ENCODE measurements around the gene KLF17.

KLF17 gene

GRCh38 chr1:44101328-44101727 is 17.3 kb upstream of the KLF17 start:
- no peaks in the 10 kb centered on the region for H3K9me3 ChIP-seq (ENCODE audit: control insufficient read depth, insufficient read depth, low read depth, low read length)
- no peak overlapping the region for H3K27ac ChIP-seq (ENCODE audit: extremely low read depth, low read depth, low read length)
- ChIA-PET CTCF (no interaction called here), POLR2A (no interaction called here)
- TF ChIP-seq ZNF514 (tag by site-specific recombination; IDR thresholded peaks at IDR 0.05) (no peak), EGR2 (tag by site-specific recombination; IDR thresholded peaks at IDR 0.05; ENCODE audit: low read depth) (no peak), ZBTB8A (tag by site-specific recombination; IDR thresholded peaks at IDR 0.05) (no peak), ZNF112 (tag by site-specific recombination; IDR thresholded peaks at IDR 0.05) (no peak), ZNF175 (tag by site-specific recombination; IDR thresholded peaks at IDR 0.05) (no peak), ZNF558 (tag by site-specific recombination; IDR thresholded peaks at IDR 0.05) (no peak), MEIS1 (CRISPR knock-in tag; IDR thresholded peaks at IDR 0.05; ENCODE audit: borderline replicate concordance) (no peak), ZNF184 (tag by site-specific recombination; IDR thresholded peaks at IDR 0.05) (no peak), ZNF580 (tag by site-specific recombination; IDR thresholded peaks at IDR 0.05) (no peak), AEBP2 (tag by site-specific recombination; IDR thresholded peaks at IDR 0.05; ENCODE audit: borderline replicate concordance) (no peak), ZNF394 (tag by site-specific recombination; IDR thresholded peaks at IDR 0.05; ENCODE audit: borderline replicate concordance) (no peak), YY1 (tag by site-specific recombination; IDR thresholded peaks at IDR 0.05) (no peak), ZNF133 (tag by site-specific recombination; IDR thresholded peaks at IDR 0.05) (no peak), ZFHX2 (tag by site-specific recombination; conservative IDR thresholded peaks at IDR 0.05) (no peak), ZNF391 (tag by site-specific recombination; IDR thresholded peaks at IDR 0.05; ENCODE audit: borderline replicate concordance, low read depth) (no peak), RBAK (tag by site-specific recombination; IDR thresholded peaks at IDR 0.05) (no peak), SETDB1 (IDR thresholded peaks at IDR 0.05; ENCODE audit: insufficient read length, low read length) (no peak), SCRT2 (tag by site-specific recombination; IDR thresholded peaks at IDR 0.05) (no peak)
- TF ChIP-seq, protein P1, sequence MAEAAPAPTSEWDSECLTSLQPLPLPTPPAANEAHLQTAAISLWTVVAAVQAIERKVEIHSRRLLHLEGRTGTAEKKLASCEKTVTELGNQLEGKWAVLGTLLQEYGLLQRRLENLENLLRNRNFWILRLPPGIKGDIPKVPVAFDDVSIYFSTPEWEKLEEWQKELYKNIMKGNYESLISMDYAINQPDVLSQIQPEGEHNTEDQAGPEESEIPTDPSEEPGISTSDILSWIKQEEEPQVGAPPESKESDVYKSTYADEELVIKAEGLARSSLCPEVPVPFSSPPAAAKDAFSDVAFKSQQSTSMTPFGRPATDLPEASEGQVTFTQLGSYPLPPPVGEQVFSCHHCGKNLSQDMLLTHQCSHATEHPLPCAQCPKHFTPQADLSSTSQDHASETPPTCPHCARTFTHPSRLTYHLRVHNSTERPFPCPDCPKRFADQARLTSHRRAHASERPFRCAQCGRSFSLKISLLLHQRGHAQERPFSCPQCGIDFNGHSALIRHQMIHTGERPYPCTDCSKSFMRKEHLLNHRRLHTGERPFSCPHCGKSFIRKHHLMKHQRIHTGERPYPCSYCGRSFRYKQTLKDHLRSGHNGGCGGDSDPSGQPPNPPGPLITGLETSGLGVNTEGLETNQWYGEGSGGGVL (tag by site-specific recombination; IDR thresholded peaks at IDR 0.05), result no peak
- TF ChIP-seq, protein P2, sequence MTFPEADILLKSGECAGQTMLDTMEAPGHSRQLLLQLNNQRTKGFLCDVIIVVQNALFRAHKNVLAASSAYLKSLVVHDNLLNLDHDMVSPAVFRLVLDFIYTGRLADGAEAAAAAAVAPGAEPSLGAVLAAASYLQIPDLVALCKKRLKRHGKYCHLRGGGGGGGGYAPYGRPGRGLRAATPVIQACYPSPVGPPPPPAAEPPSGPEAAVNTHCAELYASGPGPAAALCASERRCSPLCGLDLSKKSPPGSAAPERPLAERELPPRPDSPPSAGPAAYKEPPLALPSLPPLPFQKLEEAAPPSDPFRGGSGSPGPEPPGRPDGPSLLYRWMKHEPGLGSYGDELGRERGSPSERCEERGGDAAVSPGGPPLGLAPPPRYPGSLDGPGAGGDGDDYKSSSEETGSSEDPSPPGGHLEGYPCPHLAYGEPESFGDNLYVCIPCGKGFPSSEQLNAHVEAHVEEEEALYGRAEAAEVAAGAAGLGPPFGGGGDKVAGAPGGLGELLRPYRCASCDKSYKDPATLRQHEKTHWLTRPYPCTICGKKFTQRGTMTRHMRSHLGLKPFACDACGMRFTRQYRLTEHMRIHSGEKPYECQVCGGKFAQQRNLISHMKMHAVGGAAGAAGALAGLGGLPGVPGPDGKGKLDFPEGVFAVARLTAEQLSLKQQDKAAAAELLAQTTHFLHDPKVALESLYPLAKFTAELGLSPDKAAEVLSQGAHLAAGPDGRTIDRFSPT (tag by site-specific recombination; IDR thresholded peaks at IDR 0.05), result no peak
- no peaks in the 10 kb centered on the region for H3K36me3 ChIP-seq (ENCODE audit: control insufficient read depth in 2 of 2, insufficient read depth in 1 of 2, low read length in 2 of 2)
- no peaks in the 10 kb centered on the region for H3K4me1 ChIP-seq (ENCODE audit: control insufficient read depth, insufficient read depth, low read length)
- H3K4me3 ChIP-seq (ENCODE audit: low read depth, low read length), result no peak overlapping the region
